Fibroblast of lung (primary cell): ENCODE data around the gene RASGRF2. TPM values are rescaled to one million over a fixed set of nuclear protein-coding genes. Genes with fewer than 3 reads are reported as not detected.

Source experiments
- DNase-seq, 2 donors: peaks; one replicate each; pipeline versions ENCODE4 v3.0.0 to v3.0.0-alpha.2; 2010; ENCODE audit warnings: low read depth in 2 of 2
- H2AFZ ChIP-seq: 2 replicates; pipeline ENCODE4 v1.5.1; 2012; ENCODE audit warnings: low read length, control low read depth, inconsistent platforms
- H3K27ac ChIP-seq: 2 replicates; pipeline ENCODE4 v1.5.1; 2011; ENCODE audit warnings: low read length, control low read depth; ENCODE audit not compliant: insufficient read depth
- H3K27me3 ChIP-seq: 2 replicates; pipeline ENCODE4 v1.5.1; 2011; ENCODE audit warnings: mild to moderate bottlenecking, low read length; ENCODE audit not compliant: control insufficient read depth, insufficient read depth
- H3K36me3 ChIP-seq: 2 replicates; pipeline ENCODE4 v1.5.1; 2011; ENCODE audit warnings: low read length; ENCODE audit not compliant: control insufficient read depth, insufficient read depth
- H3K4me1 ChIP-seq: 2 replicates; pipeline ENCODE4 v1.5.1; 2011; ENCODE audit warnings: low read length; ENCODE audit not compliant: control insufficient read depth, insufficient read depth; ENCODE audit errors: extremely low read depth
- H3K4me2 ChIP-seq: 2 replicates; pipeline ENCODE4 v1.5.1; 2011; ENCODE audit warnings: low read length, control low read depth; ENCODE audit not compliant: insufficient read depth; ENCODE audit errors: extremely low read depth
- H3K4me3 ChIP-seq, 4 experiments: fragments of 200-600 bp in 1 of 4; sonication (generic) in 1 of 4; replicated peaks in 1 of 4; 2 replicates each; pipeline ENCODE4 v1.5.1; 2011 to 2016; ENCODE audit warnings: low read length in 4 of 4, low read depth in 3 of 4, mild to moderate bottlenecking in 3 of 4, control low read depth in 2 of 4, inconsistent platforms in 1 of 4, mixed read lengths in 1 of 4; ENCODE audit not compliant: insufficient read depth in 1 of 4; ENCODE audit errors: control extremely low read depth in 1 of 4
- H3K79me2 ChIP-seq: 2 replicates; pipeline ENCODE4 v1.5.1; 2012; ENCODE audit warnings: mild to moderate bottlenecking, low read length, inconsistent platforms; ENCODE audit not compliant: control insufficient read depth, insufficient read depth
- H3K9ac ChIP-seq: 2 replicates; pipeline ENCODE4 v1.5.1; 2011; ENCODE audit warnings: mild to moderate bottlenecking, low read length, control low read depth; ENCODE audit not compliant: insufficient read depth
- H3K9me3 ChIP-seq: 2 replicates; pipeline ENCODE4 v1.5.1; 2012; ENCODE audit warnings: low read depth, low read length; ENCODE audit not compliant: control insufficient read depth, insufficient read depth
- H4K20me1 ChIP-seq: 2 replicates; pipeline ENCODE4 v1.5.1; 2011; ENCODE audit warnings: low read length; ENCODE audit not compliant: control insufficient read depth, insufficient read depth; ENCODE audit errors: extremely low read depth
- CTCF ChIP-seq, 2 donors: IDR thresholded peaks in 1 of 2; conservative IDR thresholded peaks in 1 of 2; 1 replicate in 1 of 2; 2 replicates in 1 of 2; pipeline ENCODE4 v1.5.1; 2011 to 2012; ENCODE audit warnings: low read length in 2 of 2, control low read depth in 1 of 2, inconsistent platforms in 1 of 2, low read depth in 1 of 2, mild to moderate bottlenecking in 1 of 2
- EZH2 ChIP-seq: IDR thresholded peaks from 2 replicates; pipeline ENCODE4 v1.5.1; 2012; ENCODE audit warnings: low read length, control low read depth, mild to moderate bottlenecking; ENCODE audit errors: missing control alignments
- polyA plus RNA-seq, 2 donors: library from polyadenylated mRNA; depleted of rRNA in 1 of 2; stranded (reverse) in 1 of 2; unstranded in 1 of 2; fragments of >200 nt; gene quantifications; 2 replicates each; pipeline ENCODE4 v1.2.1, GENCODE V29; 2011 to 2012; ENCODE audit warnings: missing spikeins in 1 of 2
- total RNA-seq: library from RNA; depleted of rRNA; stranded (reverse); fragments of >200 nt; gene quantifications from 2 replicates; pipeline ENCODE4 v1.2.1, GENCODE V29; 2014

The RASGRF2 gene
- total and polyA plus RNA-seq, 2 donors (not counting 1 experiment from before 2014, with no cell fraction given): 3.5 to 19.5 TPM

- Histone ChIP-seq H3K4me3 (no peak overlapping the region), H3K4me2 (no peak overlapping the region), H3K36me3 (no peaks in the 10 kb centered on the region), H3K27ac (no peak overlapping the region), H3K4me1 (no peaks in the 10 kb centered on the region), H3K27me3 (no peaks in the 10 kb centered on the region), H4K20me1 (no peaks in the 10 kb centered on the region), H2AFZ (no peak overlapping the region), H3K9ac (no peak overlapping the region), H3K9me3 (no peaks in the 10 kb centered on the region), H3K79me2 (no peaks in the 10 kb centered on the region)
- no peak for TF ChIP-seq EZH2
- TF ChIP-seq CTCF (conservative IDR thresholded peaks at IDR 0.05 in 1 of 2, IDR thresholded peaks at IDR 0.05 in 1 of 2; ENCODE audit: low read depth in 1 of 2, low read length in 2 of 2): no peak
- DNase-seq: no peak
Observed at GRCh38 chr5:81162501-81162900, 202.3 kb downstream of the RASGRF2 start.

- H3K79me2 ChIP-seq: no peaks in the 10 kb centered on the region
- H3K4me2 ChIP-seq: no peak overlapping the region
- TF ChIP-seq EZH2 (no peak), CTCF (conservative IDR thresholded peaks at IDR 0.05 in 1 of 2, IDR thresholded peaks at IDR 0.05 in 1 of 2; ENCODE audit: low read depth in 1 of 2, low read length in 2 of 2) (no peak)
- peak in 1 of 2 donors; percentile 50 for DNase-seq
- no peak overlapping the region for H3K4me3 ChIP-seq
- H3K9ac ChIP-seq: no peak overlapping the region
- no peak overlapping the region for H3K27ac ChIP-seq
- no peaks in the 10 kb centered on the region for H4K20me1 ChIP-seq
- H3K4me1 ChIP-seq: no peaks in the 10 kb centered on the region
- no peaks in the 10 kb centered on the region for H3K9me3 ChIP-seq
- no peak overlapping the region for H2AFZ ChIP-seq
- no peaks in the 10 kb centered on the region for H3K36me3 ChIP-seq
- H3K27me3 ChIP-seq: no peaks in the 10 kb centered on the region
Observed at GRCh38 chr5:81163651-81164050, 203.5 kb downstream of the RASGRF2 start.

- Histone ChIP-seq H3K4me2 (no peak overlapping the region), H3K27ac (no peak overlapping the region), H3K4me3 (no peak overlapping the region), H3K9me3 (no peaks in the 10 kb centered on the region), H3K79me2 (no peaks in the 10 kb centered on the region), H3K9ac (no peak overlapping the region), H2AFZ (no peak overlapping the region), H4K20me1 (no peaks in the 10 kb centered on the region), H3K36me3 (no peaks in the 10 kb centered on the region), H3K27me3 (no peaks in the 10 kb centered on the region), H3K4me1 (no peaks in the 10 kb centered on the region)
- TF ChIP-seq CTCF (conservative IDR thresholded peaks at IDR 0.05 in 1 of 2, IDR thresholded peaks at IDR 0.05 in 1 of 2; ENCODE audit: low read depth in 1 of 2, low read length in 2 of 2) (no peak), EZH2 (no peak)
- DNase-seq: peak in 1 of 2 donors; percentile 74
Observed at GRCh38 chr5:81164476-81164875, 204.3 kb downstream of the RASGRF2 start.
